GM12878 (cell line): ENCODE measurements around the gene RAB44. TPM values are rescaled to one million over a fixed set of nuclear protein-coding genes. Genes with fewer than 3 reads are reported as not detected.
A peak's percentile ranks its signal among the peaks of the same experiment; 100 is the strongest.

Experiments used
- ATAC-seq: fragments of 200-7000 bp; cut with Tn5 transposase; 3 replicates; pipeline ENCODE4 v1.9.1; 2020; ENCODE audit warnings: mild to moderate bottlenecking, moderate library complexity
- BruUV-seq: library from RNA; stranded (reverse); fragments of 400-500 nt; replicated peaks from 2 replicates; lab custom pipeline; 2021; lab: Mats Ljungman, UMichigan
- CTCF ChIA-PET: fragments of 300-600 bp; sonication (Branson Sonifier 250); formaldehyde crosslinking; extraction: SDS; loops from one replicate; lab custom pipeline; 2021; ENCODE audit warnings: inconsistent platforms; lab: Yijun Ruan, JAX
- POLR2A ChIA-PET: fragments of 350-600 bp; formaldehyde crosslinking; extraction: SDS; loops from one replicate; lab custom pipeline; 2021; ENCODE audit warnings: inconsistent platforms; lab: Charles Lee
- RAD21 ChIA-PET: fragments of 300-600 bp; sonication (Branson Sonifier 250); formaldehyde crosslinking; loops from one replicate; lab custom pipeline; 2023; ENCODE audit warnings: antibody characterized with exemption; ENCODE audit not compliant: unreplicated experiment; lab: Charles Lee
- SMC1A ChIA-PET: fragments of 300-600 bp; sonication (Branson Sonifier 250); formaldehyde crosslinking; loops from one replicate; lab custom pipeline; 2023; ENCODE audit not compliant: unreplicated experiment, uncharacterized antibody; lab: Charles Lee
- DNase-seq: peaks from one replicate; pipeline ENCODE4 v3.0.0-alpha.2; 2011; ENCODE audit warnings: low read depth, low spot score
- FAIRE-seq: peaks from 3 replicates; lab custom pipeline; 2011; peaks lifted over from hg19 to GRCh38; lab: Jason Lieb, UNC
- H2AFZ ChIP-seq: 2 replicates; pipeline ENCODE4 v1.6.0; 2011; ENCODE audit warnings: low read depth, low read length, control low read depth; ENCODE audit not compliant: control insufficient read depth
- H3K27ac ChIP-seq: 2 replicates; pipeline ENCODE4 v1.5.1; 2011; ENCODE audit warnings: control low read depth; ENCODE audit not compliant: control insufficient read depth, insufficient read depth
- H3K27me3 ChIP-seq, 2 experiments: replicated peaks in 1 of 2; 2 replicates each; pipeline versions ENCODE4 v1.6.0 to v1.6.1; 2011; ENCODE audit warnings: low read length in 1 of 2; ENCODE audit not compliant: control insufficient read depth in 2 of 2, insufficient read depth in 2 of 2
- H3K36me3 ChIP-seq, 2 experiments: 2 replicates each; pipeline ENCODE4 v1.5.1; 2011; ENCODE audit warnings: low read length in 1 of 2; ENCODE audit not compliant: control insufficient read depth in 2 of 2, insufficient read depth in 2 of 2
- H3K4me1 ChIP-seq: 2 replicates; pipeline ENCODE4 v1.6.1; 2011; ENCODE audit warnings: mild to moderate bottlenecking, low read length, moderate library complexity, mixed read lengths; ENCODE audit not compliant: control insufficient read depth, insufficient read depth
- H3K4me2 ChIP-seq: 2 replicates; pipeline ENCODE4 v1.6.0; 2011; ENCODE audit warnings: control low read depth; ENCODE audit not compliant: control insufficient read depth, insufficient read depth
- H3K4me3 ChIP-seq: fragments of 200-600 bp; sonication (generic); 2 replicates; pipeline ENCODE4 v1.5.1; 2016
- H3K79me2 ChIP-seq: 2 replicates; pipeline ENCODE4 v1.6.0; 2011; ENCODE audit warnings: low read length; ENCODE audit not compliant: control insufficient read depth, insufficient read depth
- H3K9ac ChIP-seq: 2 replicates; pipeline ENCODE4 v1.8.0; 2011; ENCODE audit warnings: low read length, control low read depth, mixed read lengths; ENCODE audit not compliant: control insufficient read depth, insufficient read depth
- H3K9me3 ChIP-seq: replicated peaks from 3 replicates; pipeline ENCODE4 v1.5.1; 2011; ENCODE audit warnings: mild to moderate bottlenecking, low read length; ENCODE audit not compliant: control insufficient read depth, insufficient read depth
- H4K20me1 ChIP-seq: 2 replicates; pipeline ENCODE4 v1.6.0; 2011; ENCODE audit not compliant: control insufficient read depth, insufficient read depth
- ATF3 ChIP-seq: IDR thresholded peaks from 2 replicates; pipeline ENCODE4 v1.6.1; 2011; ENCODE audit warnings: low read depth, mild to moderate bottlenecking, low read length, moderate library complexity, borderline replicate concordance; ENCODE audit errors: extremely low read depth
- BHLHE40 ChIP-seq, 2 experiments: fragments of 450-650 bp in 1 of 2; IDR thresholded peaks; 2 replicates each; pipeline ENCODE4 v1.6.1; 2011 to 2017; ENCODE audit warnings: low read depth in 2 of 2, borderline replicate concordance in 1 of 2, improper control_type of control experiment in 1 of 2, low read length in 1 of 2, mild to moderate bottlenecking in 1 of 2
- DPF2 ChIP-seq: fragments of 450-650 bp; IDR thresholded peaks from 2 replicates; pipeline ENCODE4 v1.6.1; 2017; ENCODE audit warnings: mild to moderate bottlenecking
- EP300 ChIP-seq, 2 experiments: fragments of 150-350 bp in 1 of 2; IDR thresholded peaks; 2 replicates each; pipeline ENCODE4 v1.6.1; 2011 to 2012; ENCODE audit warnings: low read depth in 2 of 2, low read length in 2 of 2, borderline replicate concordance in 1 of 2, improper control_type of control experiment in 1 of 2, inconsistent platforms in 1 of 2; ENCODE audit not compliant: control insufficient read depth in 1 of 2
- HDAC6 ChIP-seq: fragments of 200-600 bp; sonication (generic); IDR thresholded peaks from one replicate; pipeline ENCODE4 v1.8.0; 2017; ENCODE audit warnings: antibody characterized with exemption; ENCODE audit not compliant: unreplicated experiment
- IRF4 ChIP-seq: IDR thresholded peaks from 2 replicates; pipeline ENCODE4 v1.6.1; 2011; ENCODE audit warnings: low read depth, low read length
- NKRF ChIP-seq: fragments of 450-650 bp; conservative IDR thresholded peaks from 2 replicates; pipeline ENCODE4 v1.6.1; 2017; ENCODE audit warnings: mild to moderate bottlenecking, moderate library complexity
- PAX5 ChIP-seq: IDR thresholded peaks from 2 replicates; pipeline ENCODE4 v1.6.1; 2011; ENCODE audit warnings: low read depth, low read length, borderline replicate concordance
- RAD21 ChIP-seq: IDR thresholded peaks from 2 replicates; pipeline ENCODE4 v1.6.1; 2011; ENCODE audit warnings: mild to moderate bottlenecking, low read depth, low read length, moderate library complexity; ENCODE audit not compliant: insufficient read depth
- SREBF2 ChIP-seq: IDR thresholded peaks from 2 replicates; pipeline ENCODE4 v1.6.1; 2012; ENCODE audit warnings: mild to moderate bottlenecking, low read length
- YY1 ChIP-seq: IDR thresholded peaks from 2 replicates; pipeline ENCODE4 v1.6.1; 2011; ENCODE audit warnings: low read depth, mild to moderate bottlenecking, low read length
- ZNF207 ChIP-seq: fragments of 450-650 bp; IDR thresholded peaks from 2 replicates; pipeline ENCODE4 v1.6.1; 2014; ENCODE audit warnings: antibody characterized with exemption, mild to moderate bottlenecking, borderline replicate concordance
- WGBS: methylation state at CpG from one replicate; pipeline ENCODE4 v1.1.6; 2016; ENCODE audit warnings: low lambda C conversion rate; ENCODE audit not compliant: insufficient replicate concordance, insufficient coverage; ENCODE audit errors: missing lambda C conversion rate; 5-methylcytosine and 5-hydroxymethylcytosine counted together
- in situ Hi-C: fragments of 300-500 bp; cut with MboI; formaldehyde crosslinking; loops from 9 replicates; pipeline ENCODE4 v1.14.3; 2018; ENCODE audit warnings: mixed read lengths
- intact Hi-C: fragments of 100-400 bp; cut with micrococcal nuclease; formaldehyde crosslinking; loops from one replicate; pipeline ENCODE4 v1.14.2; 2022; ENCODE audit not compliant: unreplicated experiment
- polyA plus RNA-seq, 11 experiments: library from polyadenylated mRNA; depleted of rRNA in 4 of 11; unstranded in 6 of 11; stranded (reverse) in 5 of 11; fragments of >200 nt; fragmentation: Nextera tagmentation in 4 of 11; fragmentation: Illumina TruSeq in 1 of 11; extraction: Ambion mirVana in 4 of 11; extraction: Trizol in 1 of 11; gene quantifications; 1 replicate in 1 of 11; 2 replicates in 10 of 11; pipeline versions ENCODE4 v1.2.1 to v1.2.3, GENCODE V29; 2011 to 2016; ENCODE audit warnings: inconsistent platforms in 2 of 11, missing spikeins in 2 of 11, low read depth in 1 of 11
- total RNA-seq, 4 experiments: library from RNA; depleted of rRNA in 3 of 4; stranded (reverse); fragments of >200 nt in 3 of 4; fragmentation: Illumina TruSeq in 1 of 4; extraction: Trizol in 1 of 4; gene quantifications; 2 replicates each; pipeline versions ENCODE4 v1.2.1 to v1.2.3, GENCODE V29; 2013 to 2021

Gene RAB44
- total and polyA plus RNA-seq, 10 of the 15 experiments (the other 5 are each of a cell fraction or from before 2014, with no cell fraction given), result 0.01 to 0.08 (median 0.05) TPM; not detected in 2

GRCh38 chr6:36731622-36732310 is 34.1 kb downstream of the RAB44 start:
- Histone ChIP-seq H3K9ac (no peak overlapping the region), H3K79me2 (no peaks in the 10 kb centered on the region), H3K4me2 (no peak overlapping the region), H3K9me3 (no peaks in the 10 kb centered on the region), H3K27me3 (no peaks in the 10 kb centered on the region), H3K36me3 (no peaks in the 10 kb centered on the region), H3K27ac (no peak overlapping the region), H4K20me1 (no peaks in the 10 kb centered on the region), H3K4me1 (peaks cover 13% of the 10 kb centered on the region), H3K4me3 (no peak overlapping the region), H2AFZ (no peak overlapping the region)
- ATAC-seq (0 out of 3 replicates have a peak, but pooled peaks have one; percentile 17), DNase-seq (no peak), FAIRE-seq (no peak)
- ChIA-PET POLR2A (interaction anchor here (0.8 kb wide), 1 partner anchor 117 kb away, joined by 3 read pairs; no protein-coding TSS in a partner anchor), SMC1A (interaction anchor here (1.0 to 3.6 kb wide), 4 partner anchors 17 to 121 kb away, joined by 4 to 14 read pairs (median 8); no protein-coding TSS in a partner anchor), CTCF (interaction anchor here (1.3 to 2.7 kb wide), 4 partner anchors 22 to 116 kb away, joined by 3 to 12 read pairs (median 7); no protein-coding TSS in a partner anchor), RAD21 (interaction anchor here (2.2 kb wide), 1 partner anchor 23 kb away, joined by 9 read pairs; no protein-coding TSS in a partner anchor)
- 75% methylated on average over 11 of the region's 12 CpGs for WGBS
- no TSS peak for BruUV-seq
- in situ Hi-C loops, result no loop called here
- TF ChIP-seq ZNF207 (no peak), EP300 (IDR thresholded peaks at IDR 0.05; ENCODE audit: borderline replicate concordance in 1 of 2, control insufficient read depth in 1 of 2, low read depth in 2 of 2, low read length in 2 of 2) (no peak), HDAC6 (no peak), SREBF2 (no peak), YY1 (no peak), DPF2 (peak; percentile 43; the same call in 1 of the 2 replicates), RAD21 (peak; percentile 26; the same call in 1 of the 2 replicates), PAX5 (no peak), NKRF (no peak), ATF3 (no peak), BHLHE40 (IDR thresholded peaks at IDR 0.05; ENCODE audit: borderline replicate concordance in 1 of 2, low read depth in 2 of 2, low read length in 1 of 2) (no peak), IRF4 (no peak)
- intact Hi-C loops, result no loop called here
